Middle frontal gyrus (tissue), 1 donor: ENCODE measurements around the gene CPLX3.

ENCODE experiments used
- DNase-seq: peaks from one replicate; pipeline ENCODE4 v3.0.0-alpha.2; 2015; ENCODE audit warnings: low spot score; ENCODE audit errors: extremely low spot score

CPLX3 gene

DNA sequence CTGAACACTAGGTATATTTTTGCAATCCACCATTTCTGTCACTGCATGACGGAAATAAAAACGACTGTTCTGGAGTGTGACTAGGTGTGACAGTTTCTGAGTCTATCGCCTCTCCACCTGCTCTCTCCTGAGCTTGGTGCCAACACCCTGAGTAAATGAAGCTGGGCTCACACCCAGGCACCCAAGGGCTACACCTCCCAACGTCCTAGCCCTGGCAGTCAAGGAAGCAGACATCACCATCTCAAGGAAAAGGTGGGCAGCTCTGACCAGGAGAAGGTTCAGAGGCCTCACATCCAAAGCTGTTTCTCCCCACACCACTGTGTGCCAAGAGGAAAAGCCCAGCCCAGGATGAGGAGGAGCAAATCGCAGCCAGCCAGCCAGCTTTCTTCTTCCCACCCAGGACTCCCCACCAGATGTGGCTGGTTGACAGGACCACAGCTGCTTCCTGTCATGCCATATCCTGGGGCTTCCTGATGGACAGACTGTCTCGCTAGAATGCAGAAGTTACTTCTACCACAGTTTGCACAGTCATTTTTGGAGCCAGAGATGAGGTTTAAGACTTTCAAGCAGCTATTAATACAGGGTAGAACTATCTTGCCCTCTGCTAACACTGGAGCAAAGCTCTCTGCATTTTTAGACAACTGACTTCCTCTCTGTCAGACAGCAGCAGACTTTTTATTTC lies 43.4 kb downstream of the CPLX3 start:
- DNase-seq = no peak

DNA sequence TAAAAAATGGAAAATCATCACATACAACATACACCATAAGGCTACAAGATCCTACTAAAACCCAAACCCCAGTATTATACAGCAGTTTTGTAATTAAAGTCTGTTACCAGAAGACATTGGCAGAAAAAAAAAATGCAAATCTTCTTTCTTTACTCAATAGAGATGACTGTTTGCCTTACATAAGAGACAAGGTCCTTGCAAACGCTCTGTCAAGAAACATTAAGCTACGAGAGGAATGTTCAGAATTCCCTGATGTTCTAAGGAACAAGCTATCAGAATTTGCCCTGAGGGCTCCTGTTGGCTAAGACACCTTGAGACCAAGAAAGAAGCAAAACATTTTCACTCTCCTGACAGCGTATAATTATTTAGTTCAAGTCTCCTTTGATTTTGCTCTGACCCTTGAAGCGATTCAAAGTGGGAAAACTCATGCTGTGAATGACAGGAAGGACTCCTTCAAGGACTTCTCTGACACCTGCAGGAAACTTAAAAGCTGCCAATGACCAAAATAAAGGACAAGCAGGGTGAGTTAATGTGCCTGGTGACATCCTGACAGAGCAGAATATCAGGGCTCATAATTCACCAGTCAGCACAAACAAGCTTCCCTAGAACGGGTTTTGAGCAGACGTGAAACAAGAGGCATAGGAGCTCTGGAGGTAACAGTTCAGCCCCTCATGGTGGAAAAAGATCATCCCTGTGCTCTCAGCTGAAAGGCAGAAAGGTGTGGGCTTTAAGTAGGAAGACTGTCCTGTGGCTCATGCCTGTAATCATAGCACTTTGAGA lies 44.2 kb downstream of the CPLX3 start:
- no peak for DNase-seq

DNA sequence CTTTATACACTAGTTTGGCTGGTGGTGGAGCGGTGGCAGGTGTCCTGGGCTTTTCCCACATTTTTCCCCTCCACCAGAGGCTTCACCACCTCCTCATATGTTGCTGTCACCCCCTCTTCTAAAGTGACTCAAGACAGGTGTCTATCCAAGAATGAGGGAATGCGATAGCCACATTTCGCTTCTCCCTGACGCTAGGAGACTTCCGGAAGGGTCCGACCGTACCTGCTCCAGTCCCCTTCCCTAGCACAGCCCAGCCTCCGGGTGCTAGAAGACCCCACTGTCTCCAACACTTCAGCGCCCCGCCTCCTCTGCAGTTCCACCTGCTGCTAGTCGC lies 46.2 kb downstream of the CPLX3 start:
- no peak for DNase-seq

DNA sequence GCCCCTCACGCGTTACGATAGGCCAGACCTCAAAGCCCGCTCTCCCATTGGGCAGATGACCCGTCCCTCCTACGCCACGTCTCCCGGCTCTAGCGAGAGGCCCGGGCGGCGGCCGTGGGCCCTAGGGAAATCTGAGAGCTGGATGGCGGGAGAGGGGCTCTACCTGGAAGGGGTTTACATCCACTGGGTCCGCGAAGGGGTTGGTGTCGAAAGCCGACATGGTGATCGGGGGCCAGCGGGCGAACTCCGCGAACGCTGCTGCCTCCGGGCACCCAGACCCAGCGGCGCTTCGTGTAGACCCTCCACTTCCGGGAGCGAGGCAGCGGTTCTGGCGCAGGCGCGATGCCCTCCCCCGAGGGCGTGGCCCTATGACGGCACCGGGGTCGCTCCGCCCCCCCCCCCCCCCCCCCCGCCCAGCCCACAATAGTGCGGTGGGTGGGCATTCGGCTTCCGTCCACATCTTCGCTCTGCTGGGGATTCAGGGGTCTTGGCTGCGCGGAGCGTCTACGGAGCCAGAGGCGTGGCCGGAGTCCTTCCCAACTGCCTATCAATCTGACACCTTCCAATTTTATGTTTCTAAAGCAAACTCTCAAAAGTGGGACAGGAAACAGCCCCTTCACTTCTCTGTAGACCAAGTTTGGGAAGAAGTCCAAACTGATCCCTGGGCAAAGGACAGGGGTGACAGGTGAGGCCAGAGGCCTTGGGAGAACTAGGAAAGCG lies 46.8 kb downstream of the CPLX3 start, which contains the start of gene SCAMP2:
TSS of gene SCAMP2 (minus strand) at position 330 of the 720 bp plus-strand sequence. CDS start at position 220, 110 bp downstream.
- DNase-seq = peak; percentile 83

DNA sequence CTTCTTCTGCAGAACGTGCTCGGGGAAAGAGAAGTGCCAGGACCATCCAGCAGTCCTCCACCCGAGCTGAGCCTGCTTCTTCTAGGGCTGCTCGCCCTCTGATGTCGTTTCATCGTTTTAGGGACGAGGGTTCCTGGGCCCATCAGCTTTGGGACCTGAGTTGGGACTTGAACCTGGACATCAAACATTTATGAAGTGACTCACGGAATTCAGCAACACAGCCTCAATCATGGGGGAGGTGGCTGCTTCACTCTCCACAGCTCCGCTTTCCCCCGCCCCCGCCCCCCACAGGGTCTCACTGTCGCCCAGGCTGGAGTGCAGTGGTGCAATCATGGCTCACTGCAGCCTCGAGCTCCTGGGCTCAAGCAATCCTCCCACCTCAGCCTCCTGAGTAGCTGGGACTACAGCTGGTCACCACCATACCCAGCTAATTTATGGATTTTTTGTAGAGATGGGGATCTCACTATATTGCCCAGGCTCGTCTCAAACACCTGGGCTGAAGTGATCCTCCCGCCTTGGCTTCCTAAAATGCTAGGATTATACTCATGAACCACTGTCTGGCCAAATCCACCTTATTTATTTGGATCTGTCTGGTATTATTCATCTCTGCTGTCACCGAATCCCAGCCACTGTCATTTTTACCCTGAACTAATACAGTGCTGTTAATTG lies 47.5 kb downstream of the CPLX3 start:
- DNase-seq = no peak

DNA sequence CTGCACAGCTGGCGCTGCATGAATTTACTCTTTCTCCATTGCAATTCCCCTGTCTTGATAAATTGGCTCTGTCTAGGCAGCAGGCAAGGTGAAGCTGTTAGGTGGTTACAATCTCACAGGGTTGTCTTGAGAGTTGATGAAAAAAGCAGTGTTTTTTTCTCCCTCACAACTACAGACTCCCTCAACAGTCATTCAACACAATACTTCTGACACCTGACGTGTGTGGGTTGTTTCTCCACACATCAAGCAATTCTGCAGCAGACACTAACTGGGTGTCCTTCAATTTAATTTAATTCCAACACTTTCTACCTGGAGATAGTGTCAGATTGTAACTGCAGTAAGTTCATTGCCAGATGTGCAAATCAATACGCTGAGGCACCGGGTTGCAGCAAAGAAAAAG lies 51.8 kb downstream of the CPLX3 start:
- DNase-seq = no peak
